ELF-1 (cell line): ENCODE results near the gene NFRKB.

ENCODE experiments used
- DNase-seq: peaks from one replicate; pipeline ENCODE4 v3.0.0-alpha.2; 2016; ENCODE audit warnings: low read depth, low spot score

NFRKB gene

GRCh38 chr11:129846508-129847335, 48.7 kb downstream of the NFRKB start:
- DNase-seq: no peak
